T-helper 1 cell treated with Interleukin-12 subunit alpha and Interleukin-12 subunit beta and Interleukin-4 antibody, amounts not matched to agents 30 ng/mL and 1 ng/mL, for 36 hours (primary cell): ENCODE results near the gene MRPL51. TPM values are rescaled to one million over a fixed set of nuclear protein-coding genes. Genes with fewer than 3 reads are reported as not detected.

Experiments
- intact Hi-C: fragments of 100-400 bp; cut with micrococcal nuclease; formaldehyde crosslinking; loops from one replicate; pipeline ENCODE4 v1.15.1; 2024
- total RNA-seq: library from RNA; stranded (reverse); gene quantifications from 2 replicates; pipeline ENCODE4 v1.2.3, GENCODE V29; 2022

MRPL51 gene
- total RNA-seq: 195 and 201 TPM in 2 replicates

DNA sequence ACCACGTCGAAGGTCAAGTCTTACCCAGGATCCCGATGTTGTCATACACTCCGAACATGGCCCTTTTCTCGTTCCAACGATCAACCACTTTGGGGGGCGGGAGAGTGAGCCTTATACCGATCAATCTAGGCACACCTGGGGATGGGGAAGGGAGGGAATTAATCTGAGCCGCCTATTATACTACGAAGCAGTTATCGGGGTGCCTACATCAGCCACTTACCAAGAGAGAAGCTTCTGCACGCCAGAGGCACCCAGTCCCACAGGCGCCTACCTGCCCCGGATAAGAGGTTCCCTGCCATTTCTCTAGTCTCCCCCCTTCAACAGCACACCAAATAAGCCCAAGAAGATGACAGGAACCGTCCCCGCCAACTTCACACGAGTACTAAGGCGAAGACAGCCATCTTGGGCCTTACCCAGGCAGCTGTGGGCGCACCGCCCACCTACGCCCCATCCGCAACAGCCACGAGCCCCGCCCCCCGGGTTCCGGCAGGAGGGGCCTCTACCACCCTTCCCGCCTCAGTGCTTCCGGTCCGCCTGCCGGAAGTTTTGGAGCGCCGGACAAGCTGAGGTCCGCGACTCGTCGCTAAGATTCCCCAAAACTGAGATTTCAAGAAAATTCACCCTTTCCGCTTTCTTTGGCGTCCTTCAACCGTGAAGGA is at the start of gene MRPL51:
Gene MRPL51 (minus strand): TSS at position 425 of the 659 bp plus-strand sequence. CDS start 126 bp downstream, at position 299.
- intact Hi-C loops: loop anchor here (1.0 to 5.0 kb wide), 11 partner anchors 23 to 639 kb away; partner anchors contain the start of genes CHD4, CLSTN3, IFFO1 and ING4

DNA sequence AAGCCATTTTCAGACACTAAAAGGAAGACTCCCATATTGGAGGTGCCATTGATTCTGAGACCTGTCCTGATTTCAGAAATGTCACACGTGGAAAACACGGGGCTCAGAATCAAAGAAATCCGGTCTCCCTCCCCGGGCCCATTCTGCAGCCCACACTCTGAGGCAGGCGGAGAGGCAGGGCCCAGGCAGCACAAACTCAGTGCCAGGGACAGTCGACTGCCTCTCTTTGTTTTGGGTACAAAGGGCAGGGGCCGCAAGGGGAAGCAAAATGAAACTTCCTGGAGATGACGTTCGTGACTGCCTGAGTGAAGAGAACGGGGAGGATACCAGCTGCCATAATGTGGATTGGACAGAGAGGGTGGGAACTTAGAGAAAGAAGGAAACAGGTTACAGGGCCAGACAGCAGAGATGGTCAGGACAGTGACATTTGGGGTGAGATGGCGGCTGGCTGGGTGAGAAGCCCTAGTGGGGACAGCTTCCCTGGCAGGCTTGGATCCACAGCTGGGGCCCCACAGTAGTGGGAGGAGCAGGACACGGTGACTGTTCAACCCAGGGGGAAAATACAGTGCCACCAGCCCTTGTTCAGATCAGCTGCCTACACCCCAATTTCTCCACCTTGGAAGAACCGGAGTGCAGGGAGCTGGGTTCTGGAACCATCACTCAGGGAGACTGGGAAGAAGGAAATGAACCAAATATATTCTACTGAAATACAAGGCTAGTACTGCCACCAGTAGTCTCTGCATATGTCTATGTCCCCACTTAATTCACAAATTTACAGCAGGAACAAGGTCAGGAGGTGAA is 49.3 kb upstream of the MRPL51 start:
- intact Hi-C loops: no loop called here

DNA sequence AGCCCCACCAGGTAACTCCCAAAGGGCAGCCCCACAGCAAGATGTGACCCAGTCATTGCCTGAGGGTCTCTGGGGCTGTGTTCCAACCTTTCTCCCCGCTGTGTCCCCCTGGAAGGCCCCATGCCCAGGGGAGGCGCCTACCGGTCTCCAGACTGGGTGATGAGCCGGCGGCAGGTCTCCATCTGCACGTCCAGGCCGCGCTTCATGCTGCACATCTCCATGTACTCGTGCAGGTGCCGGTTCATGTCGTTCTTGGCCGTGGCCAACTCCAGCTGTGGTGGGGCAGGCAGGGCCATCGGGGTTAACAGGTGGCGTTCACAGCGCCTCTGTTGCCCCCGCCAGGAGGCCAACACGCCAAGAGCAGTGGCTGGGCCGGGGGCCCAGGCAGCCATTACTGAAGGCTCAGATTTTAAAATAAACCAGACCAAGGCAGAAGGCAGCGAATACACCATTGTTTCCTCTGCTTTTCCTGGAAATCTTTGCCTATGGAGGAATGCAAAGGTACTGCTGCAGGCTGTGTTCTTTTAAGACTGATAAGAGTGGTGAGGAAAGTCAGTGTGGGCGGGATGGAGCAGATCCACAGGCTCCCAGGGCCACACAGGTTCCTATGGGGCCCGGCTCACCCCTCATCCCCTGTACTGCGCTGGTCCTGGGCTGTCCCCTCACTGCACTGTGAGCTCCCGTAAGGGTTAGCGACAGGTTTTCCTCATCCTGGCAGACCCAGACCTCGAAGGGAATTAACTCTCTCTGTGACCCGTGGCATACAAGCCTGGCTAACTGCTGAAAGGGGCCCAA is 48.5 kb upstream of the MRPL51 start:
- intact Hi-C loops: no loop called here

DNA sequence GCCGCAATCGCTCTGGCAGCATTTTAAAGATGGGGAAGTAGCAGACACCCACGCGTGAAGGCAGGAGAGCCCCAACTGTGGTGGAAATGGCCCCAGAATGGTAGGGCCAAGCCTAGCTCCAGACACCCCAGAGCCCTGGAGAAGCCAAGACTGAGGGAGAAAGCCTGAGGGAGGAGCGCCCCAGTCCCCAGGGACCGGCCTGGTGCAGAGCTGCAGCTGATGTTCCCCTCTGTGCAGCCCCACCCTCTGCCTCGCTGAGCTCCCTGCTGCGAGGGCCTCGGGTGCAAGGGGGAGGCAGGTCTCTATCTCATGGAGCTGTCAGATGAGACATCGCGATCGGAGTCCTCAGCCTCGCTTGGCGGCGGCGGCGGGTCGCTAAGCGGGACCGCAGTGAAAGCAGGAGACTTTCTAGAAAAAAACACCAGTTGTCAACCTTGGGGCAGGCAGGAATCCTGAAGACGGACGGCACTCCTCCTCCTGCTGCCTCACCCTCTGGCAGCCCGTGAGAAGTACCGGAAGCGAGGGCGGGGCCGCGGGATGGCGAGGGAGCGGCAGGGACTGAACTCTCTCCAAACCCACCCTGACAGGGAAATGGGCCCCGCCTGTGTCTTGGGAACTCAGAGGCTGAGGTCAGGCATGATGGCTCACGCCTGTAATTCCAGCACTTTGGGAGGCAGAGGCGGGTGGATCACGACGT is 47.3 kb upstream of the MRPL51 start:
- intact Hi-C loops: no loop called here

DNA sequence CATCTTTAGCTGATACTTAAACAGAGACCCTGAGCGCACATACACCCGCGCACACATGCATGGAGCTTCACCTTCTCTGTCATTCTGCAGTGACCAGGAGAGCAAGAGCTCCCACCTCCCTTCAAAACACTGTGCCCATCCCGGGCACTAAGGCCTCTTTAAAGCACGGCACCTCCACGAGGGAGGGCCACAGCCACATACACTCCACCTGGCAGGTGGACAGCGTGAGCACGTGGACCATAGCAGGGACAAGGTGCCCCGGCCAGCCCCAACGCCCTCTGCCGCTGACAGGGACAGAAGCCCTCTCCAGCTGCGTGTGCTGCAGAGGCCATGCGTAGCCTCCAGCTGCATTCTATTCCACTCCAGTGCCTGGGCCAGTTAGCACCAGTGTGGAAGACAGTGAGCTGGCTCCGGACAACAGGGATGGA is 46.7 kb upstream of the MRPL51 start:
- intact Hi-C loops: no loop called here

DNA sequence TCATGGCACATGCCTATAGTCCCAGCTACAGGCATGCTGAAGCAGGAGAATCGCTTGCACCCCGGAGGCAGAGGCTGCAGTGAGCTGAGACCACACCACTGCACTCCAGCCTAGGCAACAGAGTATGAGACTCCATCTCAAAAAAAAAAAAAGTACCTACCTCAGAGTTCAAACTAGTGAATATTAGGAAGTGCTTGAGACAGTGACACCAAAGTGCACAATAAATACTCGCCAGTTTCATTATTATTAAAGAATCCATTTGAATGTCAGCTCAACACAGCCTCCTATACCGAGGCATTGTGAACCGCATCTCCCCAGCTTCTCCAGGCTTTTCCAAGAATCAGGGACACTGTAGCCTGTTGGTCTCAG is 46.2 kb upstream of the MRPL51 start:
- intact Hi-C loops: no loop called here

DNA sequence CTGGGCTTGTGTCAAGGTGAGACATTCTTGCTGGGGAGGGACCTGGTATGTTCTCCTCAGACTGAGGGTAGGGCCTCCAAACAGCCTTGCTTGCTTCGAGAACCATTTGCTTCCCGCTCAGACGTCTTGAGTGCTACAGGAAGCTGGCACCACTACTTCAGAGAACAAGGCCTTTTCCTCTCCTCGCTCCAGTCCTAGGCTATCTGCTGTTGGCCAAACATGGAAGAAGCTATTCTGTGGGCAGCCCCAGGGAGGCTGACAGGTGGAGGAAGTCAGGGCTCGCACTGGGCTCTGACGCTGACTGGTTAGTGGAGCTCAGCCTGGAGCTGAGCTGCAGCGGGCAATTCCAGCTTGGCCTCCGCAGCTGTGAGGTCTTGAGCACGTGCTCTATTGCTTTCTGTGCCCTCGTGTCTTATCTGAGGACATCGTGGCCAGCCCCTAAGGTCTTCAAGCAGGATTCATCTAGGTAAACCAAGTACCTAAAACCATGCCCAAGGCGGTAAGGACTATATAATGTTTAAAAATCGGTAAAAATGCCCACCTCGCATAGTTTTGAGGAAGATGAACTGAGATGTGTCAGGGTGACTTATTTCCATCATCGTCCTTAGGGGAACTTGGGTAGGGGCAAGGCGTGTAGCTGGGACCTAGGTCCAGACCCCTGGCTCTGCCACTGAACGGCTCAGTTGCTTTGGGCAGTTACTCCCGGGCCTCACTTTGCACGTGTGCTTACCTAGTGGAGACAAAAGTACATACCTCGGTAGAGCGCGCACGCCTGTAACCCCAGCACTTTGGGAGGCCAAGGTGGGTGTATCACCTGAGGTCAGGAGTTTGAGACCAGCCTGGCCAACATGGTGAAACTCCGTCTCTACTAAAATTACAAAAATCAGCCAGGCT is 45.6 kb upstream of the MRPL51 start:
- intact Hi-C loops: loop anchor here (1.0 kb wide), 5 partner anchors 18 to 215 kb away; partner anchors contain the start of genes IFFO1 and NCAPD2

DNA sequence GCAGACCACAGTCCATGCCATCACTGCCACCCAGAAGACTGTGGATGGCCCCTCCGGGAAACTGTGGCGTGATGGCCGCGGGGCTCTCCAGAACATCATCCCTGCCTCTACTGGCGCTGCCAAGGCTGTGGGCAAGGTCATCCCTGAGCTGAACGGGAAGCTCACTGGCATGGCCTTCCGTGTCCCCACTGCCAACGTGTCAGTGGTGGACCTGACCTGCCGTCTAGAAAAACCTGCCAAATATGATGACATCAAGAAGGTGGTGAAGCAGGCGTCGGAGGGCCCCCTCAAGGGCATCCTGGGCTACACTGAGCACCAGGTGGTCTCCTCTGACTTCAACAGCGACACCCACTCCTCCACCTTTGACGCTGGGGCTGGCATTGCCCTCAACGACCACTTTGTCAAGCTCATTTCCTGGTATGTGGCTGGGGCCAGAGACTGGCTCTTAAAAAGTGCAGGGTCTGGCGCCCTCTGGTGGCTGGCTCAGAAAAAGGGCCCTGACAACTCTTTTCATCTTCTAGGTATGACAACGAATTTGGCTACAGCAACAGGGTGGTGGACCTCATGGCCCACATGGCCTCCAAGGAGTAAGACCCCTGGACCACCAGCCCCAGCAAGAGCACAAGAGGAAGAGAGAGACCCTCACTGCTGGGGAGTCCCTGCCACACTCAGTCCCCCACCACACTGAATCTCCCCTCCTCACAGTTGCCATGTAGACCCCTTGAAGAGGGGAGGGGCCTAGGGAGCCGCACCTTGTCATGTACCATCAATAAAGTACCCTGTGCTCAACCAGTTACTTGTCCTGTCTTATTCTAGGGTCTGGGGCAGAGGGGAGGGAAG is 44.7 kb upstream of the MRPL51 start:
- intact Hi-C loops: loop anchor here (1.0 kb wide), 5 partner anchors 19 to 214 kb away; partner anchors contain the start of genes IFFO1 and NCAPD2

DNA sequence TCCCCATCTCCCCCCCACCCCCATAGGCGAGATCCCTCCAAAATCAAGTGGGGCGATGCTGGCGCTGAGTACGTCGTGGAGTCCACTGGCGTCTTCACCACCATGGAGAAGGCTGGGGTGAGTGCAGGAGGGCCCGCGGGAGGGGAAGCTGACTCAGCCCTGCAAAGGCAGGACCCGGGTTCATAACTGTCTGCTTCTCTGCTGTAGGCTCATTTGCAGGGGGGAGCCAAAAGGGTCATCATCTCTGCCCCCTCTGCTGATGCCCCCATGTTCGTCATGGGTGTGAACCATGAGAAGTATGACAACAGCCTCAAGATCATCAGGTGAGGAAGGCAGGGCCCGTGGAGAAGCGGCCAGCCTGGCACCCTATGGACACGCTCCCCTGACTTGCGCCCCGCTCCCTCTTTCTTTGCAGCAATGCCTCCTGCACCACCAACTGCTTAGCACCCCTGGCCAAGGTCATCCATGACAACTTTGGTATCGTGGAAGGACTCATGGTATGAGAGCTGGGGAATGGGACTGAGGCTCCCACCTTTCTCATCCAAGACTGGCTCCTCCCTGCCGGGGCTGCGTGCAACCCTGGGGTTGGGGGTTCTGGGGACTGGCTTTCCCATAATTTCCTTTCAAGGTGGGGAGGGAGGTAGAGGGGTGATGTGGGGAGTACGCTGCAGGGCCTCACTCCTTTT is 44.0 kb upstream of the MRPL51 start:
- intact Hi-C loops: no loop called here

DNA sequence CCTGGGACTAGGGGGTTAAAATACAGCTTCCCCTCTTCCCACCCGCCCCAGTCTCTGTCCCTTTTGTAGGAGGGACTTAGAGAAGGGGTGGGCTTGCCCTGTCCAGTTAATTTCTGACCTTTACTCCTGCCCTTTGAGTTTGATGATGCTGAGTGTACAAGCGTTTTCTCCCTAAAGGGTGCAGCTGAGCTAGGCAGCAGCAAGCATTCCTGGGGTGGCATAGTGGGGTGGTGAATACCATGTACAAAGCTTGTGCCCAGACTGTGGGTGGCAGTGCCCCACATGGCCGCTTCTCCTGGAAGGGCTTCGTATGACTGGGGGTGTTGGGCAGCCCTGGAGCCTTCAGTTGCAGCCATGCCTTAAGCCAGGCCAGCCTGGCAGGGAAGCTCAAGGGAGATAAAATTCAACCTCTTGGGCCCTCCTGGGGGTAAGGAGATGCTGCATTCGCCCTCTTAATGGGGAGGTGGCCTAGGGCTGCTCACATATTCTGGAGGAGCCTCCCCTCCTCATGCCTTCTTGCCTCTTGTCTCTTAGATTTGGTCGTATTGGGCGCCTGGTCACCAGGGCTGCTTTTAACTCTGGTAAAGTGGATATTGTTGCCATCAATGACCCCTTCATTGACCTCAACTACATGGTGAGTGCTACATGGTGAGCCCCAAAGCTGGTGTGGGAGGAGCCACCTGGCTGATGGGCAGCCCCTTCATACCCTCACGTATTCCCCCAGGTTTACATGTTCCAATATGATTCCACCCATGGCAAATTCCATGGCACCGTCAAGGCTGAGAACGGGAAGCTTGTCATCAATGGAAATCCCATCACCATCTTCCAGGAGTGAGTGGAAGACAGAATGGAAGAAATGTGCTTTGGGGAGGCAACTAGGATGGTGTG is 43.1 kb upstream of the MRPL51 start:
- intact Hi-C loops: loop anchor here (2.0 kb wide), 3 partner anchors 19 to 199 kb away; partner anchors contain the start of gene NOP2

DNA sequence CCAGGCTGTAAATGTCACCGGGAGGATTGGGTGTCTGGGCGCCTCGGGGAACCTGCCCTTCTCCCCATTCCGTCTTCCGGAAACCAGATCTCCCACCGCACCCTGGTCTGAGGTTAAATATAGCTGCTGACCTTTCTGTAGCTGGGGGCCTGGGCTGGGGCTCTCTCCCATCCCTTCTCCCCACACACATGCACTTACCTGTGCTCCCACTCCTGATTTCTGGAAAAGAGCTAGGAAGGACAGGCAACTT is 42.6 kb upstream of the MRPL51 start:
- intact Hi-C loops: loop anchor here (2.0 kb wide), 3 partner anchors 19 to 199 kb away; partner anchors contain the start of gene NOP2

DNA sequence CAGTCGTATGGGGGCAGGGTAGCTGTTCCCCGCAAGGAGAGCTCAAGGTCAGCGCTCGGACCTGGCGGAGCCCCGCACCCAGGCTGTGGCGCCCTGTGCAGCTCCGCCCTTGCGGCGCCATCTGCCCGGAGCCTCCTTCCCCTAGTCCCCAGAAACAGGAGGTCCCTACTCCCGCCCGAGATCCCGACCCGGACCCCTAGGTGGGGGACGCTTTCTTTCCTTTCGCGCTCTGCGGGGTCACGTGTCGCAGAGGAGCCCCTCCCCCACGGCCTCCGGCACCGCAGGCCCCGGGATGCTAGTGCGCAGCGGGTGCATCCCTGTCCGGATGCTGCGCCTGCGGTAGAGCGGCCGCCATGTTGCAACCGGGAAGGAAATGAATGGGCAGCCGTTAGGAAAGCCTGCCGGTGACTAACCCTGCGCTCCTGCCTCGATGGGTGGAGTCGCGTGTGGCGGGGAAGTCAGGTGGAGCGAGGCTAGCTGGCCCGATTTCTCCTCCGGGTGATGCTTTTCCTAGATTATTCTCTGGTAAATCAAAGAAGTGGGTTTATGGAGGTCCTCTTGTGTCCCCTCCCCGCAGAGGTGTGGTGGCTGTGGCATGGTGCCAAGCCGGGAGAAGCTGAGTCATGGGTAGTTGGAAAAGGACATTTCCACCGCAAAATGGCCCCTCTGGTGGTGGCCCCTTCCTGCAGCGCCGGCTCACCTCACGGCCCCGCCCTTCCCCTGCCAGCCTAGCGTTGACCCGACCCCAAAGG is 42.1 kb upstream of the MRPL51 start:
- intact Hi-C loops: loop anchor here (1.0 to 2.0 kb wide), 9 partner anchors 20 to 317 kb away; partner anchors contain the start of genes CHD4, ING4, NOP2 and USP5

DNA sequence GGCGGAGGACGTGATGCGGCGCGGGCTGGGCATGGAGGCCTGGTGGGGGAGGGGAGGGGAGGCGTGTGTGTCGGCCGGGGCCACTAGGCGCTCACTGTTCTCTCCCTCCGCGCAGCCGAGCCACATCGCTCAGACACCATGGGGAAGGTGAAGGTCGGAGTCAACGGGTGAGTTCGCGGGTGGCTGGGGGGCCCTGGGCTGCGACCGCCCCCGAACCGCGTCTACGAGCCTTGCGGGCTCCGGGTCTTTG is 41.6 kb upstream of the MRPL51 start:
- intact Hi-C loops: loop anchor here (1.0 to 2.0 kb wide), 9 partner anchors 20 to 318 kb away; partner anchors contain the start of genes CHD4, ING4, NOP2 and USP5

DNA sequence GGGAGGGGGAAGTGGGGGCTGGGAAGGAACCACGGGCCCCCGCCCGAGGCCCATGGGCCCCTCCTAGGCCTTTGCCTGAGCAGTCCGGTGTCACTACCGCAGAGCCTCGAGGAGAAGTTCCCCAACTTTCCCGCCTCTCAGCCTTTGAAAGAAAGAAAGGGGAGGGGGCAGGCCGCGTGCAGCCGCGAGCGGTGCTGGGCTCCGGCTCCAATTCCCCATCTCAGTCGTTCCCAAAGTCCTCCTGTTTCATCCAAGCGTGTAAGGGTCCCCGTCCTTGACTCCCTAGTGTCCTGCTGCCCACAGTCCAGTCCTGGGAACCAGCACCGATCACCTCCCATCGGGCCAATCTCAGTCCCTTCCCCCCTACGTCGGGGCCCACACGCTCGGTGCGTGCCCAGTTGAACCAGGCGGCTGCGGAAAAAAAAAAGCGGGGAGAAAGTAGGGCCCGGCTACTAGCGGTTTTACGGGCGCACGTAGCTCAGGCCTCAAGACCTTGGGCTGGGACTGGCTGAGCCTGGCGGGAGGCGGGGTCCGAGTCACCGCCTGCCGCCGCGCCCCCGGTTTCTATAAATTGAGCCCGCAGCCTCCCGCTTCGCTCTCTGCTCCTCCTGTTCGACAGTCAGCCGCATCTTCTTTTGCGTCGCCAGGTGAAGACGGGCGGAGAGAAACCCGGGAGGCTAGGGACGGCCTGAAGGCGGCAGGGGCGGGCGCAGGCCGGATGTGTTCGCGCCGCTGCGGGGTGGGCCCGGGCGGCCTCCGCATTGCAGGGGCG is 41.0 kb upstream of the MRPL51 start, which contains the start of gene GAPDH:
Gene GAPDH (plus strand): TSS at position 595 of the 772 bp plus-strand sequence. CDS start 316 bp downstream, outside the sequence.
- intact Hi-C loops: loop anchor here (1.0 to 2.0 kb wide), 10 partner anchors 21 to 485 kb away; partner anchors contain the start of genes CHD4, ING4, LPCAT3 and NOP2

DNA sequence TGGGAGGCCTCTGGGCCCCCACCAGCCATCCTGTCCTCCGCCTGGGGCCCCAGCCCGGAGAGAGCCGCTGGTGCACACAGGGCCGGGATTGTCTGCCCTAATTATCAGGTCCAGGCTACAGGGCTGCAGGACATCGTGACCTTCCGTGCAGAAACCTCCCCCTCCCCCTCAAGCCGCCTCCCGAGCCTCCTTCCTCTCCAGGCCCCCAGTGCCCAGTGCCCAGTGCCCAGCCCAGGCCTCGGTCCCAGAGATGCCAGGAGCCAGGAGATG is 40.5 kb upstream of the MRPL51 start:
- intact Hi-C loops: loop anchor here (2.0 kb wide), 1 partner anchor 485 kb away; the partner anchor contains the start of gene LPCAT3
